ENCODE results near the gene SDHAF4. TPM values are rescaled to one million over a fixed set of nuclear protein-coding genes. Genes with fewer than 3 reads are reported as not detected.

The SDHAF4 gene
- total RNA-seq (10 to 100 TPM in 1 of 4 donors, 1 to 10 TPM in 3; 8.3 to 11.4 (median 9.1) TPM), polyA plus RNA-seq (1 to 10 TPM; 3.9 to 7.9 (median 4.8) TPM)
- long read RNA-seq, donor 1, partial matches to known transcripts, result 0 of 4 reads
- long read RNA-seq, donor 1, other reads (novel, unspliced or antisense), result 2 of 4 reads
- long read RNA-seq, donor 2, transcript SDHAF4-201 (3 exons, 1,196 nt), result major isoform, 5 of 7 reads
- long read RNA-seq, donor 2, partial matches to known transcripts, result 0 of 7 reads
- long read RNA-seq, donor 2, other reads (novel, unspliced or antisense), result 2 of 7 reads

- TF ChIP-seq, protein P1, sequence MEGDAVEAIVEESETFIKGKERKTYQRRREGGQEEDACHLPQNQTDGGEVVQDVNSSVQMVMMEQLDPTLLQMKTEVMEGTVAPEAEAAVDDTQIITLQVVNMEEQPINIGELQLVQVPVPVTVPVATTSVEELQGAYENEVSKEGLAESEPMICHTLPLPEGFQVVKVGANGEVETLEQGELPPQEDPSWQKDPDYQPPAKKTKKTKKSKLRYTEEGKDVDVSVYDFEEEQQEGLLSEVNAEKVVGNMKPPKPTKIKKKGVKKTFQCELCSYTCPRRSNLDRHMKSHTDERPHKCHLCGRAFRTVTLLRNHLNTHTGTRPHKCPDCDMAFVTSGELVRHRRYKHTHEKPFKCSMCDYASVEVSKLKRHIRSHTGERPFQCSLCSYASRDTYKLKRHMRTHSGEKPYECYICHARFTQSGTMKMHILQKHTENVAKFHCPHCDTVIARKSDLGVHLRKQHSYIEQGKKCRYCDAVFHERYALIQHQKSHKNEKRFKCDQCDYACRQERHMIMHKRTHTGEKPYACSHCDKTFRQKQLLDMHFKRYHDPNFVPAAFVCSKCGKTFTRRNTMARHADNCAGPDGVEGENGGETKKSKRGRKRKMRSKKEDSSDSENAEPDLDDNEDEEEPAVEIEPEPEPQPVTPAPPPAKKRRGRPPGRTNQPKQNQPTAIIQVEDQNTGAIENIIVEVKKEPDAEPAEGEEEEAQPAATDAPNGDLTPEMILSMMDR (IDR thresholded peaks at IDR 0.05), result no peak
- Histone ChIP-seq H3K36me3 (ENCODE audit: insufficient read depth in 1 of 2, low read depth in 1 of 2) (no peaks in the 10 kb centered on the region), H3K4me3 (peak within 1 kb of the TSS; percentile 82), H3K27me3 (ENCODE audit: insufficient read depth in 3 of 3, low read length in 2 of 3) (no peaks in the 10 kb centered on the region), H3K4me1 (no peaks in the 10 kb centered on the region), H3K9me3 (no peaks in the 10 kb centered on the region), H3K27ac (peak within 1 kb of the TSS; percentile 88)
- intact Hi-C loops (cut with DNase I), result loop anchor here (5.0 to 10.0 kb wide), 4 partner anchors 95 to 772 kb away; partner anchors contain the start of genes LMBRD1 (in 1 of the 2) and SMAP1 (in 1 of the 2)
- peak; percentile 98 to 100 (median 99) for ATAC-seq
- peak; percentile 95 to 97 for DNase-seq
- 0% methylated on average over 46 to 49 of the region's 49 CpGs for WGBS, 3 donors
Measured at GRCh38 chr6:70566751-70567382, at the start of gene SDHAF4. TSS of gene SDHAF4 (plus strand) at chr6:70566930. CDS start at chr6:70566941, 11 bp downstream.

- intact Hi-C loops (cut with DNase I), result no loop called here
- H3K4me1 ChIP-seq, result no peaks in the 10 kb centered on the region
- H3K27ac ChIP-seq, result no peak overlapping the region
- H3K9me3 ChIP-seq, result no peaks in the 10 kb centered on the region
- H3K36me3 ChIP-seq (ENCODE audit: insufficient read depth in 1 of 2, low read depth in 1 of 2), result peaks cover 0 to 5% of the 10 kb centered on the region in 2 donors
- ATAC-seq, result no peak
- TF ChIP-seq, protein P1 (IDR thresholded peaks at IDR 0.05), result no peak
- H3K27me3 ChIP-seq (ENCODE audit: insufficient read depth in 3 of 3, low read length in 2 of 3), result no peaks in the 10 kb centered on the region
- DNase-seq, result no peak
- no peak overlapping the region for H3K4me3 ChIP-seq
- 84 to 94% (median 88%) methylated on average over 3 of the region's 3 CpGs for WGBS, 3 donors
Measured at GRCh38 chr6:70518723-70519122, 48.0 kb upstream of the SDHAF4 start.

DNA sequence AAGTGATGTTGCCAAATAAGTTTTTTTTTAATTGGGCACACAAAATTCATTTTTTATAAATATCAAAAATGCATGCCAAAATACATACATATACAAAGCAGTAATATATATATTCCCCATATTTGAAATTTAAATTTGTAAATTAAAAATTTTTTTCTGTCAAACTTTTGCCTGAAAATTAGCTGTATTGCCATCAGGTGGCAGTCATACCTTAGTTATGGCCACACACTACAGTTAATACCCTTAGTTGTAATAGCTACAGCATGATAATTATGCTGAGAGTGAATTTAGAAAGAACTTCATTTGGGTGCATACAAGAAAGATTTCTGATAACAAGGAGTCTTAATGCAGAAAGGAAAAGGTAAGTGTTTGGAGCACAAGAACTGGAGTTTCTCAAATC lies 46.2 kb upstream of the SDHAF4 start:
- Histone ChIP-seq H3K4me3 (no peak overlapping the region), H3K9me3 (no peaks in the 10 kb centered on the region), H3K4me1 (no peaks in the 10 kb centered on the region), H3K27me3 (ENCODE audit: insufficient read depth in 3 of 3, low read length in 2 of 3) (no peaks in the 10 kb centered on the region), H3K36me3 (ENCODE audit: insufficient read depth in 1 of 2, low read depth in 1 of 2) (peaks cover 0 to 19% of the 10 kb centered on the region in 2 donors), H3K27ac (no peak overlapping the region)
- no peak for DNase-seq
- TF ChIP-seq, protein P1 (IDR thresholded peaks at IDR 0.05), result peak; percentile 23
- intact Hi-C loops (cut with DNase I), result loop anchor here in 1 of 2 donors (5.0 kb wide), 1 partner anchor 437 kb away; the partner anchor contains the start of gene B3GAT2
- ATAC-seq, result no peak

- Histone ChIP-seq H3K27ac (no peak overlapping the region), H3K9me3 (no peaks in the 10 kb centered on the region), H3K4me1 (no peaks in the 10 kb centered on the region), H3K4me3 (no peak overlapping the region), H3K36me3 (ENCODE audit: insufficient read depth in 1 of 2, low read depth in 1 of 2) (peaks cover 0 to 26% of the 10 kb centered on the region in 2 donors), H3K27me3 (ENCODE audit: insufficient read depth in 3 of 3, low read length in 2 of 3) (no peaks in the 10 kb centered on the region)
- 87 to 91% (median 90%) methylated on average over 4 of the region's 4 CpGs for WGBS, 3 donors
- ATAC-seq (no peak), DNase-seq (no peak)
- TF ChIP-seq, protein P1 (IDR thresholded peaks at IDR 0.05), result no peak
- intact Hi-C loops (cut with DNase I), result loop anchor here in 1 of 2 donors (5.0 kb wide), 1 partner anchor 432 kb away; the partner anchor contains the start of gene B3GAT2
Measured at GRCh38 chr6:70524721-70525286, 41.9 kb upstream of the SDHAF4 start.
